Keratinocyte (primary cell): Measurements from ENCODE around the gene ZNF232. TPM values are rescaled to one million over a fixed set of nuclear protein-coding genes. Genes with fewer than 3 reads are reported as not detected.

Experiments
- DNase-seq: peaks from one replicate; pipeline ENCODE4 v3.0.0-alpha.2; 2011; ENCODE audit warnings: low read depth, missing footprints, low spot score
- FAIRE-seq: peaks from 2 replicates; lab custom pipeline; 2011; peaks lifted over from hg19 to GRCh38; lab: Jason Lieb, UNC
- H2AFZ ChIP-seq: 2 replicates; pipeline ENCODE4 v1.6.0; 2012; ENCODE audit warnings: low read length, control low read depth, inconsistent platforms; ENCODE audit not compliant: control insufficient read depth
- H3K27ac ChIP-seq: 2 replicates; pipeline ENCODE4 v1.5.1; 2011; ENCODE audit warnings: low read length; ENCODE audit not compliant: control insufficient read depth, insufficient read depth
- H3K27me3 ChIP-seq: 3 replicates; pipeline ENCODE4 v1.6.0; 2011; ENCODE audit warnings: low read length; ENCODE audit not compliant: control insufficient read depth, insufficient read depth; ENCODE audit errors: extremely low read depth
- H3K36me3 ChIP-seq, 2 experiments: 2 replicates in 1 of 2; 3 replicates in 1 of 2; pipeline ENCODE4 v1.5.1; 2011; ENCODE audit warnings: low read length in 2 of 2, mild to moderate bottlenecking in 1 of 2; ENCODE audit not compliant: control insufficient read depth in 2 of 2, insufficient read depth in 2 of 2; ENCODE audit errors: extremely low read depth in 1 of 2
- H3K4me1 ChIP-seq: 3 replicates; pipeline ENCODE4 v1.5.1; 2011; ENCODE audit warnings: low read length; ENCODE audit not compliant: control insufficient read depth, insufficient read depth; ENCODE audit errors: extremely low read depth
- H3K4me2 ChIP-seq: 3 replicates; pipeline ENCODE4 v1.6.0; 2011; ENCODE audit warnings: low read depth, low read length; ENCODE audit not compliant: control insufficient read depth, insufficient read depth; ENCODE audit errors: extremely low read depth
- H3K4me3 ChIP-seq, 3 experiments: fragments of 200-600 bp in 1 of 3; sonication (generic) in 1 of 3; 2 replicates in 2 of 3; 3 replicates in 1 of 3; pipeline ENCODE4 v1.5.1; 2011 to 2016; ENCODE audit warnings: low read length in 3 of 3, mild to moderate bottlenecking in 3 of 3, control low read depth in 2 of 3, inconsistent platforms in 1 of 3, low read depth in 1 of 3, mixed read lengths in 1 of 3, mixed run types in 1 of 3, moderate library complexity in 1 of 3; ENCODE audit not compliant: control insufficient read depth in 2 of 3, insufficient read depth in 2 of 3; ENCODE audit errors: extremely low read depth in 1 of 3
- H3K79me2 ChIP-seq: 2 replicates; pipeline ENCODE4 v1.6.0; 2012; ENCODE audit warnings: low read length; ENCODE audit not compliant: control insufficient read depth, insufficient read depth
- H3K9ac ChIP-seq: 3 replicates; pipeline ENCODE4 v1.6.0; 2011; ENCODE audit warnings: low read length; ENCODE audit not compliant: control insufficient read depth, insufficient read depth; ENCODE audit errors: extremely low read depth
- H3K9me1 ChIP-seq: 3 replicates; pipeline ENCODE4 v1.6.0; 2011; ENCODE audit warnings: low read length; ENCODE audit not compliant: control insufficient read depth, insufficient read depth; ENCODE audit errors: extremely low read depth
- H3K9me3 ChIP-seq: 2 replicates; pipeline ENCODE4 v1.5.1; 2012; ENCODE audit warnings: low read depth, low read length; ENCODE audit not compliant: control insufficient read depth
- H4K20me1 ChIP-seq: 3 replicates; pipeline ENCODE4 v1.6.0; 2011; ENCODE audit warnings: low read length; ENCODE audit not compliant: control insufficient read depth, insufficient read depth; ENCODE audit errors: extremely low read depth
- EZH2 ChIP-seq: IDR thresholded peaks from one replicate; pipeline ENCODE4 v1.6.1; 2012; ENCODE audit warnings: inconsistent platforms, mild to moderate bottlenecking, low read length, moderate library complexity
- dilution Hi-C: fragments of 300-500 bp; cut with MboI; formaldehyde crosslinking; loops from one replicate; pipeline ENCODE4 v1.7.0; 2020; ENCODE audit warnings: low sequenced_read_pairs; ENCODE audit not compliant: extremely low pct_ligation_motif_present
- polyA plus RNA-seq, 5 experiments: library from polyadenylated mRNA; depleted of rRNA in 3 of 5; stranded (reverse) in 3 of 5; stranded (forward) in 1 of 5; unstranded in 1 of 5; fragments of >200 nt; gene quantifications; 1 replicate in 1 of 5; 2 replicates in 3 of 5; 3 replicates in 1 of 5; pipeline versions ENCODE4 v1.2.1 to v1.2.3, GENCODE V29; 2011 to 2012; ENCODE audit warnings: missing spikeins in 2 of 5, low read depth in 1 of 5, low replicate concordance in 1 of 5
- TF ChIP-seq, protein P1 (sequence below), 3 experiments: IDR thresholded peaks in 1 of 3; conservative IDR thresholded peaks in 1 of 3; optimal IDR thresholded peaks in 1 of 3; 2 replicates in 2 of 3; 3 replicates in 1 of 3; pipeline versions ENCODE3 to v1.5.1; 2011; ENCODE audit warnings: low read length in 3 of 3, mild to moderate bottlenecking in 3 of 3, moderate library complexity in 2 of 3, control low read depth in 1 of 3, inconsistent platforms in 1 of 3; ENCODE audit not compliant: insufficient read depth in 2 of 3; ENCODE audit errors: extremely low read depth in 1 of 3

The ZNF232 gene
- polyA plus RNA-seq, 1 donor (not counting 4 experiments of a cell fraction or from before 2014, with no cell fraction given): 5.2 TPM

DNA sequence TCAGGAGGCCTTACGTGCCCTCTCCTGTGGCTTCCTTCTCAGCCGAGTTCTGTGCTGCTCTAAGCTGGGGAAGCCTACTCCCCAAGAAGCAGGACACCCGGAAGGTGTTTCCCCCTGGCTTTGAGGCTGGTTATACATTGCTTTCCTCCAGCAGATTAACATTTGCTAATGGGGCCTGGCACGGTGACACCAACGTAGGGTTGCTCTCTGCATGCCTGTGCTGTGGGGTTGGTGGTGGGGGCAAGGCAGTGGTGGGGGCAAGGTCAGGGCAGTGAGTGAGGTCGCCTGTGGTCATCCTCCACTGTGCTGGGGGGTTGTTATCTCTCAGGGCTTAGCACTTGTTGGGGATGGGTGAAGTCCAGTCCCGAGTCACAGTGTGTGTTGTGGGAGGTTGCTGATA is 8.4 kb upstream of the ZNF232 start:
- Histone ChIP-seq H4K20me1 (no peaks in the 10 kb centered on the region), H3K4me3 (no peak overlapping the region), H3K9me1 (no peaks in the 10 kb centered on the region), H3K79me2 (no peaks in the 10 kb centered on the region), H3K9ac (no peak overlapping the region), H3K27me3 (peaks cover 61% of the 10 kb centered on the region), H3K4me2 (no peak overlapping the region), H3K27ac (no peak overlapping the region), H2AFZ (no peak overlapping the region), H3K36me3 (no peaks in the 10 kb centered on the region), H3K4me1 (no peaks in the 10 kb centered on the region), H3K9me3 (peaks cover 3% of the 10 kb centered on the region)
- dilution Hi-C loops: no loop called here
- no peak for TF ChIP-seq EZH2
- TF ChIP-seq, protein P1, sequence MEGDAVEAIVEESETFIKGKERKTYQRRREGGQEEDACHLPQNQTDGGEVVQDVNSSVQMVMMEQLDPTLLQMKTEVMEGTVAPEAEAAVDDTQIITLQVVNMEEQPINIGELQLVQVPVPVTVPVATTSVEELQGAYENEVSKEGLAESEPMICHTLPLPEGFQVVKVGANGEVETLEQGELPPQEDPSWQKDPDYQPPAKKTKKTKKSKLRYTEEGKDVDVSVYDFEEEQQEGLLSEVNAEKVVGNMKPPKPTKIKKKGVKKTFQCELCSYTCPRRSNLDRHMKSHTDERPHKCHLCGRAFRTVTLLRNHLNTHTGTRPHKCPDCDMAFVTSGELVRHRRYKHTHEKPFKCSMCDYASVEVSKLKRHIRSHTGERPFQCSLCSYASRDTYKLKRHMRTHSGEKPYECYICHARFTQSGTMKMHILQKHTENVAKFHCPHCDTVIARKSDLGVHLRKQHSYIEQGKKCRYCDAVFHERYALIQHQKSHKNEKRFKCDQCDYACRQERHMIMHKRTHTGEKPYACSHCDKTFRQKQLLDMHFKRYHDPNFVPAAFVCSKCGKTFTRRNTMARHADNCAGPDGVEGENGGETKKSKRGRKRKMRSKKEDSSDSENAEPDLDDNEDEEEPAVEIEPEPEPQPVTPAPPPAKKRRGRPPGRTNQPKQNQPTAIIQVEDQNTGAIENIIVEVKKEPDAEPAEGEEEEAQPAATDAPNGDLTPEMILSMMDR (optimal IDR thresholded peaks at IDR 0.05 in 1 of 3, IDR thresholded peaks at IDR 0.05 in 1 of 3, conservative IDR thresholded peaks at IDR 0.05 in 1 of 3; ENCODE audit: extremely low read depth in 1 of 3, insufficient read depth in 2 of 3, low read length in 3 of 3): no peak
- no peak for FAIRE-seq
- DNase-seq: no peak

DNA sequence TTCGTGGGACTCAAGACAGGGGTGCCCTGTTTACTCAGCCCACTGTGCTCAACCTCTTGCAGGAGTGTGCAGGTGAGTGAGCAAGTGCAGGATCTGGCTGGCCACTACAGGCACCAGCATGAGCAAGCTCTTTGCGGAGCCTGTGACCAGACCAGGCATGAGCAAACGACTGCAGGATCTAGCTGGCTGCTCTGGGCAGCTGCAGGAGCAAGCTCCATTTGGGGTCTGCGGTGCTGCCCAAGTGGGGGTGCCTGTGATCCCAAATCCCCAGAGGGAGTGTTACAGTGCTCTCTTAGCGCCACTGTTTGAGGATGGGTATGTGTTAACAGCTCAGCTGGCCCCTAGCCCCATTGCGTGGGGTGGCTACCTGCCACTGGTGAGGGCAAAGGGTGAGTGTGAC is 6.5 kb upstream of the ZNF232 start:
- Histone ChIP-seq H3K79me2 (no peaks in the 10 kb centered on the region), H3K9ac (no peak overlapping the region), H3K27me3 (peaks cover 50% of the 10 kb centered on the region), H3K4me1 (no peaks in the 10 kb centered on the region), H3K9me3 (peaks cover 3% of the 10 kb centered on the region), H3K9me1 (no peaks in the 10 kb centered on the region), H3K27ac (no peak overlapping the region), H3K36me3 (no peaks in the 10 kb centered on the region), H3K4me2 (no peak overlapping the region), H3K4me3 (no peak overlapping the region), H4K20me1 (no peaks in the 10 kb centered on the region), H2AFZ (no peak overlapping the region)
- TF ChIP-seq, protein P1 (optimal IDR thresholded peaks at IDR 0.05 in 1 of 3, IDR thresholded peaks at IDR 0.05 in 1 of 3, conservative IDR thresholded peaks at IDR 0.05 in 1 of 3; ENCODE audit: extremely low read depth in 1 of 3, insufficient read depth in 2 of 3, low read length in 3 of 3): no peak
- no peak for TF ChIP-seq EZH2
- FAIRE-seq (no peak), DNase-seq (no peak)
- dilution Hi-C loops: no loop called here
